ENCODE results near the gene APOA1. TPM values are rescaled to one million over a fixed set of nuclear protein-coding genes. Genes with fewer than 3 reads are reported as not detected.
A peak's percentile ranks its signal among the peaks of the same experiment; 100 is the strongest.

Gene APOA1
- total and polyA plus RNA-seq, 10 of the 15 experiments (the other 5 are each of a cell fraction or from before 2014, with no cell fraction given), result 0.10 to 2.4 (median 0.24) TPM; not detected in 3

- TF ChIP-seq LARP7 (IDR thresholded peaks at IDR 0.05) (no peak), SMC3 (IDR thresholded peaks at IDR 0.05; ENCODE audit: borderline replicate concordance, low read length) (peak; percentile 30; the same call in 1 of the 2 replicates), NKRF (conservative IDR thresholded peaks at IDR 0.05) (no peak), SIX5 (IDR thresholded peaks at IDR 0.05; ENCODE audit: low read depth, low read length, severe bottlenecking) (no peak), SRF (IDR thresholded peaks at IDR 0.05; ENCODE audit: low read depth in 2 of 2, low read length in 2 of 2) (no peak), NR2F1 (conservative IDR thresholded peaks at IDR 0.05) (peak; percentile 37; the same call in 1 of the 2 replicates), RAD21 (IDR thresholded peaks at IDR 0.05; ENCODE audit: insufficient read depth, low read depth, low read length) (no peak), YY1 (IDR thresholded peaks at IDR 0.05; ENCODE audit: low read depth, low read length) (peak; percentile 49), ATF7 (IDR thresholded peaks at IDR 0.05; ENCODE audit: low read depth) (peak; percentile 74), ZSCAN29 (IDR thresholded peaks at IDR 0.05) (0 out of 2 replicates have a peak, but pooled peaks have one; percentile 69), MTA3 (IDR thresholded peaks at IDR 0.05; ENCODE audit: borderline replicate concordance, low read length) (peak; percentile 58; the same call in 1 of the 2 replicates), POLR2AphosphoS5 (IDR thresholded peaks at IDR 0.05; ENCODE audit: low read length) (no peak), RAD51 (IDR thresholded peaks at IDR 0.05) (no peak), EED (IDR thresholded peaks at IDR 0.05; ENCODE audit: low read depth) (peak; percentile 20; the same call in 1 of the 2 replicates), CREB1 (IDR thresholded peaks at IDR 0.05; ENCODE audit: low read depth) (0 out of 2 replicates have a peak, but pooled peaks have one; percentile 54), BCL11A (IDR thresholded peaks at IDR 0.05; ENCODE audit: low read depth, low read length) (0 out of 2 replicates have a peak, but pooled peaks have one; percentile 17), SUZ12 (IDR thresholded peaks at IDR 0.05; ENCODE audit: unreplicated experiment) (no peak), CHD1 (IDR thresholded peaks at IDR 0.05; ENCODE audit: low read depth, low read length) (no peak), BRCA1 (IDR thresholded peaks at IDR 0.05; ENCODE audit: low read depth, low read length) (no peak), HDAC6 (IDR thresholded peaks at IDR 0.05; ENCODE audit: unreplicated experiment) (no peak), SP1 (IDR thresholded peaks at IDR 0.05; ENCODE audit: low read depth, low read length) (peak; percentile 23)
- TF ChIP-seq, protein P1, sequence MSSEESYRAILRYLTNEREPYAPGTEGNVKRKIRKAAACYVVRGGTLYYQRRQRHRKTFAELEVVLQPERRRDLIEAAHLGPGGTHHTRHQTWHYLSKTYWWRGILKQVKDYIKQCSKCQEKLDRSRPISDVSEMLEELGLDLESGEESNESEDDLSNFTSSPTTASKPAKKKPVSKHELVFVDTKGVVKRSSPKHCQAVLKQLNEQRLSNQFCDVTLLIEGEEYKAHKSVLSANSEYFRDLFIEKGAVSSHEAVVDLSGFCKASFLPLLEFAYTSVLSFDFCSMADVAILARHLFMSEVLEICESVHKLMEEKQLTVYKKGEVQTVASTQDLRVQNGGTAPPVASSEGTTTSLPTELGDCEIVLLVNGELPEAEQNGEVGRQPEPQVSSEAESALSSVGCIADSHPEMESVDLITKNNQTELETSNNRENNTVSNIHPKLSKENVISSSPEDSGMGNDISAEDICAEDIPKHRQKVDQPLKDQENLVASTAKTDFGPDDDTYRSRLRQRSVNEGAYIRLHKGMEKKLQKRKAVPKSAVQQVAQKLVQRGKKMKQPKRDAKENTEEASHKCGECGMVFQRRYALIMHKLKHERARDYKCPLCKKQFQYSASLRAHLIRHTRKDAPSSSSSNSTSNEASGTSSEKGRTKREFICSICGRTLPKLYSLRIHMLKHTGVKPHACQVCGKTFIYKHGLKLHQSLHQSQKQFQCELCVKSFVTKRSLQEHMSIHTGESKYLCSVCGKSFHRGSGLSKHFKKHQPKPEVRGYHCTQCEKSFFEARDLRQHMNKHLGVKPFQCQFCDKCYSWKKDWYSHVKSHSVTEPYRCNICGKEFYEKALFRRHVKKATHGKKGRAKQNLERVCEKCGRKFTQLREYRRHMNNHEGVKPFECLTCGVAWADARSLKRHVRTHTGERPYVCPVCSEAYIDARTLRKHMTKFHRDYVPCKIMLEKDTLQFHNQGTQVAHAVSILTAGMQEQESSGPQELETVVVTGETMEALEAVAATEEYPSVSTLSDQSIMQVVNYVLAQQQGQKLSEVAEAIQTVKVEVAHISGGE (CRISPR knock-in tag; IDR thresholded peaks at IDR 0.05), result no peak
- TF ChIP-seq, protein P2, sequence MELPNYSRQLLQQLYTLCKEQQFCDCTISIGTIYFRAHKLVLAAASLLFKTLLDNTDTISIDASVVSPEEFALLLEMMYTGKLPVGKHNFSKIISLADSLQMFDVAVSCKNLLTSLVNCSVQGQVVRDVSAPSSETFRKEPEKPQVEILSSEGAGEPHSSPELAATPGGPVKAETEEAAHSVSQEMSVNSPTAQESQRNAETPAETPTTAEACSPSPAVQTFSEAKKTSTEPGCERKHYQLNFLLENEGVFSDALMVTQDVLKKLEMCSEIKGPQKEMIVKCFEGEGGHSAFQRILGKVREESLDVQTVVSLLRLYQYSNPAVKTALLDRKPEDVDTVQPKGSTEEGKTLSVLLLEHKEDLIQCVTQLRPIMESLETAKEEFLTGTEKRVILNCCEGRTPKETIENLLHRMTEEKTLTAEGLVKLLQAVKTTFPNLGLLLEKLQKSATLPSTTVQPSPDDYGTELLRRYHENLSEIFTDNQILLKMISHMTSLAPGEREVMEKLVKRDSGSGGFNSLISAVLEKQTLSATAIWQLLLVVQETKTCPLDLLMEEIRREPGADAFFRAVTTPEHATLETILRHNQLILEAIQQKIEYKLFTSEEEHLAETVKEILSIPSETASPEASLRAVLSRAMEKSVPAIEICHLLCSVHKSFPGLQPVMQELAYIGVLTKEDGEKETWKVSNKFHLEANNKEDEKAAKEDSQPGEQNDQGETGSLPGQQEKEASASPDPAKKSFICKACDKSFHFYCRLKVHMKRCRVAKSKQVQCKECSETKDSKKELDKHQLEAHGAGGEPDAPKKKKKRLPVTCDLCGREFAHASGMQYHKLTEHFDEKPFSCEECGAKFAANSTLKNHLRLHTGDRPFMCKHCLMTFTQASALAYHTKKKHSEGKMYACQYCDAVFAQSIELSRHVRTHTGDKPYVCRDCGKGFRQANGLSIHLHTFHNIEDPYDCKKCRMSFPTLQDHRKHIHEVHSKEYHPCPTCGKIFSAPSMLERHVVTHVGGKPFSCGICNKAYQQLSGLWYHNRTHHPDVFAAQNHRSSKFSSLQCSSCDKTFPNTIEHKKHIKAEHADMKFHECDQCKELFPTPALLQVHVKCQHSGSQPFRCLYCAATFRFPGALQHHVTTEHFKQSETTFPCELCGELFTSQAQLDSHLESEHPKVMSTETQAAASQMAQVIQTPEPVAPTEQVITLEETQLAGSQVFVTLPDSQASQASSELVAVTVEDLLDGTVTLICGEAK (IDR thresholded peaks at IDR 0.05; ENCODE audit: borderline replicate concordance), result peak; percentile 43; the same call in 1 of the 2 replicates
Observed at GRCh38 chr11:116853461-116854073, 16.1 kb upstream of the APOA1 start (continued).
